ENCODE results near the gene ANKRD6.

The ANKRD6 gene

DNA sequence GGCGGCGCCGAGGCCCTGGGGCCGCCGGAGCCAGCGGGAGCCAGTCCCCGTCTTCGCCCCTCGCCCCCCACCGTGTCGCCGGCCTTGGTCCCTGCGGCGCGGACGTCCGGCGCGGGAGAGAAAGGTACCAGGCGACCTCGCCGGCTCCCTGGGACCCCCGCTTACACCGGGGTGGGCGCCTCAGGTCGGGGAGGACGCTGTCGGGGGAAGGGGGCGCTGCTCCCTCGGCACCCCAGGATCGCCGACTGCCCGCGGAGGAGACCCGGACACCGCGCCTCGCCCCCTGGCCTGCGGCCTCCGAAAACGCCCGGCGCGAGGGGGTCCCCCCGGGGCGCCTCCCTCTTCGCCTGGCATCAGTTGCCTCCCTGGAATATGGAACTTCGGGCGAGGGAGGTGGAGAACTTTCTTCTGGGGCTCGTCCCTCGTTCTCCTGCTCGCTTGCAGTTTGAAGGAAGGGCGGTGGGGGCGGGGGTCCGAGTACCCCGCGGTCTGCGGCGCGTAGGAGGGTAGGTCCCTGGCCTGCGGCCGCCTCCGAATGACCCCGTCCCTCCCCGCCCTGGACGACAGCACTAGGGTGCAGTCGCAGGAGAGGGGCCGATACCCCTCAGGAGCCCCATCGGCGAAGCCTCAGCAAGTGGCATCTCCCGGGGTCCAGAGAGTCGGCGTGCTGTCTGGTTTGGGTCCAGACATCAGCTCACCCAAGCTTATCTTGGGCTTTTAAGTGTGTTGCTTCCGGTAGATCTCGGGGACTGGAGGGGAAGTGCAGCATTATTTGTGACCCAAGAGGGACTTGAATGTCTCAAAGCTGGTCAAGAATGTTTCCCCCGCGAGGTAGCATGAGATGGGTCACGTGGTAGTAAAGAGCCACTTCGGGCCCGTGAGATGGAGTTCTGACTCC lies 549 bp downstream of the ANKRD6 start:
- peak overlapping the region; percentile 74 for H3K4me3 ChIP-seq (ENCODE audit: low read length)
- H2AFZ ChIP-seq (ENCODE audit: low read depth, low read length), result peak overlapping the region; percentile 89
- H3K27me3 ChIP-seq (ENCODE audit: insufficient read depth, low read length), result no peaks in the 10 kb centered on the region
- H3K4me1 ChIP-seq (ENCODE audit: insufficient read depth, low read length), result peaks cover 36% of the 10 kb centered on the region
- H3K36me3 ChIP-seq (ENCODE audit: insufficient read depth, low read length), result peaks cover 5% of the 10 kb centered on the region
- no peaks in the 10 kb centered on the region for H3K9me3 ChIP-seq (ENCODE audit: low read length)

- Histone ChIP-seq H2AFZ (ENCODE audit: low read depth, low read length) (no peak overlapping the region), H3K9me3 (ENCODE audit: low read length) (no peaks in the 10 kb centered on the region), H3K4me1 (ENCODE audit: insufficient read depth, low read length) (peaks cover 36% of the 10 kb centered on the region), H3K36me3 (ENCODE audit: insufficient read depth, low read length) (peaks cover 5% of the 10 kb centered on the region), H3K27me3 (ENCODE audit: insufficient read depth, low read length) (no peaks in the 10 kb centered on the region), H3K4me3 (ENCODE audit: low read length) (peak overlapping the region; percentile 74)
Observed at GRCh38 chr6:89434150-89434499, 1.2 kb downstream of the ANKRD6 start.

- no peaks in the 10 kb centered on the region for H3K27me3 ChIP-seq (ENCODE audit: insufficient read depth, low read length)
- H2AFZ ChIP-seq (ENCODE audit: low read depth, low read length), result no peak overlapping the region
- no peaks in the 10 kb centered on the region for H3K9me3 ChIP-seq (ENCODE audit: low read length)
- peaks cover 5% of the 10 kb centered on the region for H3K36me3 ChIP-seq (ENCODE audit: insufficient read depth, low read length)
- H3K4me1 ChIP-seq (ENCODE audit: insufficient read depth, low read length), result peaks cover 36% of the 10 kb centered on the region
- peak overlapping the region; percentile 9 for H3K4me3 ChIP-seq (ENCODE audit: low read length)
Observed at GRCh38 chr6:89434954-89435353, 2.0 kb downstream of the ANKRD6 start.

- H2AFZ ChIP-seq (ENCODE audit: low read depth, low read length), result no peak overlapping the region
- H3K9me3 ChIP-seq (ENCODE audit: low read length), result peaks cover 4% of the 10 kb centered on the region
- no peak overlapping the region for H3K4me3 ChIP-seq (ENCODE audit: low read length)
- peaks cover 28% of the 10 kb centered on the region for H3K4me1 ChIP-seq (ENCODE audit: insufficient read depth, low read length)
- no peaks in the 10 kb centered on the region for H3K27me3 ChIP-seq (ENCODE audit: insufficient read depth, low read length)
- H3K36me3 ChIP-seq (ENCODE audit: insufficient read depth, low read length), result peaks cover 5% of the 10 kb centered on the region
Observed at GRCh38 chr6:89436226-89436625, 3.3 kb downstream of the ANKRD6 start.

DNA sequence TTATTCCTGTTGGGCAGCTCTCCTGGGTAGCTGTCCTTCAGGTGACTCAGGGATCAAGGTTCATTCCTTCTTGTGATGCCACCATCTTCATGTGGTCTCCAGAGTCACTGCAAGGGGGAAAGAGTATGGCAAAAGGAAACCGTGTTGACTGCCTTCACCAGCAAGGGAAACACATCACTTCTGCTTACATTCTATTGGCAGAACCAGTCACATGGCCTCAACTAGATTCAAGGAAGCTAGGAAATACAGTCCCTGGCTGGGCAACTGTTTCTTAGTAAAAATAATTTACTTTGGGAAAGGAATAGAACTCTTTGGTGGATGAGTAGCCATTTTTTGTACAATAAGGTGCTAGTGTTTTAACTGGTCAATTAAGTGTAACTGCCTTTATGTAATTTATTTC lies 5.3 kb downstream of the ANKRD6 start:
- Histone ChIP-seq H2AFZ (ENCODE audit: low read depth, low read length) (no peak overlapping the region), H3K4me3 (ENCODE audit: low read length) (no peak overlapping the region)

GRCh38 chr6:89439014-89439413 lies 6.1 kb downstream of the ANKRD6 start:
- Histone ChIP-seq H3K4me1 (ENCODE audit: insufficient read depth, low read length) (peaks cover 21% of the 10 kb centered on the region), H3K27me3 (ENCODE audit: insufficient read depth, low read length) (no peaks in the 10 kb centered on the region), H3K36me3 (ENCODE audit: insufficient read depth, low read length) (peaks cover 5% of the 10 kb centered on the region), H2AFZ (ENCODE audit: low read depth, low read length) (no peak overlapping the region), H3K4me3 (ENCODE audit: low read length) (no peak overlapping the region), H3K9me3 (ENCODE audit: low read length) (peaks cover 4% of the 10 kb centered on the region)

More for the DNA sequence above, 5.3 kb downstream of the ANKRD6 start:
- Histone ChIP-seq H3K27me3 (ENCODE audit: insufficient read depth, low read length) (no peaks in the 10 kb centered on the region), H3K4me1 (ENCODE audit: insufficient read depth, low read length) (peaks cover 25% of the 10 kb centered on the region), H3K36me3 (ENCODE audit: insufficient read depth, low read length) (peaks cover 5% of the 10 kb centered on the region), H3K9me3 (ENCODE audit: low read length) (peaks cover 4% of the 10 kb centered on the region)

DNA sequence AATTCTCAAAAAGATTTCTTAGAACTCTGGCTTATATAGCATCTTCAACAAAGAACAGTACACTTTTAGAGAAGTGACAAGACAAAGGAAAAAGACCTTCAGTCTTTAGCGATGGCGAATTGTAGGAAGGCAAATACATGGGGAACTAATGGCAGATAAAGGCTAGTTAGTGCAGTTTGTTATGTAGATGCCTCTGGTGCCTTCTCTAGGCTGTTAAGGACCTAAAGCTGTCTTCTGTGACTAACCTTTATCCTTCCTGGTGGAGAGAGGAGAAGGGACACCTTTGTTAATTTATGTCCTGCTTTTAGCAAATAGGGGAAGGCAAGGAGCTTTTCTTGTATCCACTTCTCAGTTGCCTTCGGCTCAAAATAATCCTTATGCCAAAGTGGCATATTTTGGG lies 7.2 kb downstream of the ANKRD6 start:
- H2AFZ ChIP-seq (ENCODE audit: low read depth, low read length), result no peak overlapping the region
- peaks cover 4% of the 10 kb centered on the region for H3K9me3 ChIP-seq (ENCODE audit: low read length)
- H3K4me3 ChIP-seq (ENCODE audit: low read length), result no peak overlapping the region
- peaks cover 5% of the 10 kb centered on the region for H3K36me3 ChIP-seq (ENCODE audit: insufficient read depth, low read length)
- peaks cover 10% of the 10 kb centered on the region for H3K4me1 ChIP-seq (ENCODE audit: insufficient read depth, low read length)
- H3K27me3 ChIP-seq (ENCODE audit: insufficient read depth, low read length), result no peaks in the 10 kb centered on the region

GRCh38 chr6:89443658-89444057 lies 10.7 kb downstream of the ANKRD6 start:
- H3K4me1 ChIP-seq (ENCODE audit: insufficient read depth, low read length), result no peaks in the 10 kb centered on the region

GRCh38 chr6:89449193-89449592 lies 16.2 kb downstream of the ANKRD6 start:
- Histone ChIP-seq H3K9me3 (ENCODE audit: low read length) (no peaks in the 10 kb centered on the region), H2AFZ (ENCODE audit: low read depth, low read length) (no peak overlapping the region), H3K4me1 (ENCODE audit: insufficient read depth, low read length) (peaks cover 3% of the 10 kb centered on the region), H3K36me3 (ENCODE audit: insufficient read depth, low read length) (no peaks in the 10 kb centered on the region), H3K4me3 (ENCODE audit: low read length) (no peak overlapping the region), H3K27me3 (ENCODE audit: insufficient read depth, low read length) (no peaks in the 10 kb centered on the region)

More at GRCh38 chr6:89443658-89444057, 10.7 kb downstream of the ANKRD6 start:
- H2AFZ ChIP-seq (ENCODE audit: low read depth, low read length), result no peak overlapping the region
- no peaks in the 10 kb centered on the region for H3K36me3 ChIP-seq (ENCODE audit: insufficient read depth, low read length)
- peaks cover 4% of the 10 kb centered on the region for H3K9me3 ChIP-seq (ENCODE audit: low read length)
- H3K4me3 ChIP-seq (ENCODE audit: low read length), result no peak overlapping the region
- no peaks in the 10 kb centered on the region for H3K27me3 ChIP-seq (ENCODE audit: insufficient read depth, low read length)

GRCh38 chr6:89452281-89452680 lies 19.3 kb downstream of the ANKRD6 start:
- Histone ChIP-seq H2AFZ (ENCODE audit: low read depth, low read length) (no peak overlapping the region), H3K4me1 (ENCODE audit: insufficient read depth, low read length) (peaks cover 3% of the 10 kb centered on the region), H3K4me3 (ENCODE audit: low read length) (no peak overlapping the region), H3K36me3 (ENCODE audit: insufficient read depth, low read length) (no peaks in the 10 kb centered on the region), H3K9me3 (ENCODE audit: low read length) (peaks cover 6% of the 10 kb centered on the region), H3K27me3 (ENCODE audit: insufficient read depth, low read length) (no peaks in the 10 kb centered on the region)

DNA sequence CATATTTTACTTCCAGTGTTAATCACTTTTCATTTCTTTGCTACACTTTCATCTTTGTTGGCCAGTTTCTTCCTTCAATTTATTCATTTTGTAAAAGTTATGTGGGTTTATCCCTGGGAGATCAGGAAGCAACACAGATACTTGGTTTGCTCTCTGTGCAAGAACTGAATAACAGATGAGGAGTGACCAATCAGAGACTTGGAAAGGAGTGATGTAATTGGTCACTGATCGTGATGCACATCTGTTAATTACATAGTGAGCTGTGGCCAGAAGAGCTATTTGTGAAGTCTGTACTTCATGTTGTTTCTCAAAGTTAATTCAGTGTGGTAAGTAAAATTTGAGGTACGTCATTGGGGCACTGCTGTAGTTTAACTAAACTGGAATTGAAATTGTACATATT lies 21.3 kb downstream of the ANKRD6 start:
- Histone ChIP-seq H3K9me3 (ENCODE audit: low read length) (peaks cover 6% of the 10 kb centered on the region), H3K36me3 (ENCODE audit: insufficient read depth, low read length) (no peaks in the 10 kb centered on the region), H3K4me3 (ENCODE audit: low read length) (no peak overlapping the region), H3K27me3 (ENCODE audit: insufficient read depth, low read length) (no peaks in the 10 kb centered on the region), H2AFZ (ENCODE audit: low read depth, low read length) (no peak overlapping the region), H3K4me1 (ENCODE audit: insufficient read depth, low read length) (peaks cover 3% of the 10 kb centered on the region)

GRCh38 chr6:89458704-89459103 lies 25.8 kb downstream of the ANKRD6 start:
- no peaks in the 10 kb centered on the region for H3K36me3 ChIP-seq (ENCODE audit: insufficient read depth, low read length)
- no peak overlapping the region for H2AFZ ChIP-seq (ENCODE audit: low read depth, low read length)
- H3K4me1 ChIP-seq (ENCODE audit: insufficient read depth, low read length), result no peaks in the 10 kb centered on the region
- H3K27me3 ChIP-seq (ENCODE audit: insufficient read depth, low read length), result no peaks in the 10 kb centered on the region
- H3K4me3 ChIP-seq (ENCODE audit: low read length), result no peak overlapping the region
- peaks cover 6% of the 10 kb centered on the region for H3K9me3 ChIP-seq (ENCODE audit: low read length)

- H3K4me3 ChIP-seq (ENCODE audit: low read length), result no peak overlapping the region
Observed at GRCh38 chr6:89459501-89459900, 26.5 kb downstream of the ANKRD6 start.

GRCh38 chr6:89460713-89461112 lies 27.8 kb downstream of the ANKRD6 start:
- Histone ChIP-seq H3K4me1 (ENCODE audit: insufficient read depth, low read length) (no peaks in the 10 kb centered on the region), H3K27me3 (ENCODE audit: insufficient read depth, low read length) (no peaks in the 10 kb centered on the region), H3K9me3 (ENCODE audit: low read length) (peaks cover 1% of the 10 kb centered on the region), H2AFZ (ENCODE audit: low read depth, low read length) (no peak overlapping the region), H3K4me3 (ENCODE audit: low read length) (no peak overlapping the region), H3K36me3 (ENCODE audit: insufficient read depth, low read length) (no peaks in the 10 kb centered on the region)

More at GRCh38 chr6:89459501-89459900, 26.5 kb downstream of the ANKRD6 start:
- H2AFZ ChIP-seq (ENCODE audit: low read depth, low read length), result no peak overlapping the region
- no peaks in the 10 kb centered on the region for H3K36me3 ChIP-seq (ENCODE audit: insufficient read depth, low read length)
- H3K9me3 ChIP-seq (ENCODE audit: low read length), result peaks cover 6% of the 10 kb centered on the region
- H3K4me1 ChIP-seq (ENCODE audit: insufficient read depth, low read length), result no peaks in the 10 kb centered on the region
- H3K27me3 ChIP-seq (ENCODE audit: insufficient read depth, low read length), result no peaks in the 10 kb centered on the region
